Keratinocyte (primary cell): ENCODE results near the gene CHL1. TPM values are rescaled to one million over a fixed set of nuclear protein-coding genes. Genes with fewer than 3 reads are reported as not detected.

ENCODE experiments used
- DNase-seq: peaks from one replicate; pipeline ENCODE4 v3.0.0-alpha.2; 2011; ENCODE audit warnings: low read depth, missing footprints, low spot score
- FAIRE-seq: peaks from 2 replicates; lab custom pipeline; 2011; peaks lifted over from hg19 to GRCh38; lab: Jason Lieb, UNC
- H2AFZ ChIP-seq: 2 replicates; pipeline ENCODE4 v1.6.0; 2012; ENCODE audit warnings: low read length, control low read depth, inconsistent platforms; ENCODE audit not compliant: control insufficient read depth
- H3K27ac ChIP-seq: 2 replicates; pipeline ENCODE4 v1.5.1; 2011; ENCODE audit warnings: low read length; ENCODE audit not compliant: control insufficient read depth, insufficient read depth
- H3K27me3 ChIP-seq: 3 replicates; pipeline ENCODE4 v1.6.0; 2011; ENCODE audit warnings: low read length; ENCODE audit not compliant: control insufficient read depth, insufficient read depth; ENCODE audit errors: extremely low read depth
- H3K36me3 ChIP-seq, 2 experiments: 2 replicates in 1 of 2; 3 replicates in 1 of 2; pipeline ENCODE4 v1.5.1; 2011; ENCODE audit warnings: low read length in 2 of 2, mild to moderate bottlenecking in 1 of 2; ENCODE audit not compliant: control insufficient read depth in 2 of 2, insufficient read depth in 2 of 2; ENCODE audit errors: extremely low read depth in 1 of 2
- H3K4me1 ChIP-seq: 3 replicates; pipeline ENCODE4 v1.5.1; 2011; ENCODE audit warnings: low read length; ENCODE audit not compliant: control insufficient read depth, insufficient read depth; ENCODE audit errors: extremely low read depth
- H3K4me2 ChIP-seq: 3 replicates; pipeline ENCODE4 v1.6.0; 2011; ENCODE audit warnings: low read depth, low read length; ENCODE audit not compliant: control insufficient read depth, insufficient read depth; ENCODE audit errors: extremely low read depth
- H3K4me3 ChIP-seq, 3 experiments: fragments of 200-600 bp in 1 of 3; sonication (generic) in 1 of 3; 2 replicates in 2 of 3; 3 replicates in 1 of 3; pipeline ENCODE4 v1.5.1; 2011 to 2016; ENCODE audit warnings: low read length in 3 of 3, mild to moderate bottlenecking in 3 of 3, control low read depth in 2 of 3, inconsistent platforms in 1 of 3, low read depth in 1 of 3, mixed read lengths in 1 of 3, mixed run types in 1 of 3, moderate library complexity in 1 of 3; ENCODE audit not compliant: control insufficient read depth in 2 of 3, insufficient read depth in 2 of 3; ENCODE audit errors: extremely low read depth in 1 of 3
- H3K79me2 ChIP-seq: 2 replicates; pipeline ENCODE4 v1.6.0; 2012; ENCODE audit warnings: low read length; ENCODE audit not compliant: control insufficient read depth, insufficient read depth
- H3K9ac ChIP-seq: 3 replicates; pipeline ENCODE4 v1.6.0; 2011; ENCODE audit warnings: low read length; ENCODE audit not compliant: control insufficient read depth, insufficient read depth; ENCODE audit errors: extremely low read depth
- H3K9me1 ChIP-seq: 3 replicates; pipeline ENCODE4 v1.6.0; 2011; ENCODE audit warnings: low read length; ENCODE audit not compliant: control insufficient read depth, insufficient read depth; ENCODE audit errors: extremely low read depth
- H3K9me3 ChIP-seq: 2 replicates; pipeline ENCODE4 v1.5.1; 2012; ENCODE audit warnings: low read depth, low read length; ENCODE audit not compliant: control insufficient read depth
- H4K20me1 ChIP-seq: 3 replicates; pipeline ENCODE4 v1.6.0; 2011; ENCODE audit warnings: low read length; ENCODE audit not compliant: control insufficient read depth, insufficient read depth; ENCODE audit errors: extremely low read depth
- EZH2 ChIP-seq: IDR thresholded peaks from one replicate; pipeline ENCODE4 v1.6.1; 2012; ENCODE audit warnings: inconsistent platforms, mild to moderate bottlenecking, low read length, moderate library complexity
- dilution Hi-C: fragments of 300-500 bp; cut with MboI; formaldehyde crosslinking; loops from one replicate; pipeline ENCODE4 v1.7.0; 2020; ENCODE audit warnings: low sequenced_read_pairs; ENCODE audit not compliant: extremely low pct_ligation_motif_present
- polyA plus RNA-seq, 5 experiments: library from polyadenylated mRNA; depleted of rRNA in 3 of 5; stranded (reverse) in 3 of 5; stranded (forward) in 1 of 5; unstranded in 1 of 5; fragments of >200 nt; gene quantifications; 1 replicate in 1 of 5; 2 replicates in 3 of 5; 3 replicates in 1 of 5; pipeline versions ENCODE4 v1.2.1 to v1.2.3, GENCODE V29; 2011 to 2012; ENCODE audit warnings: missing spikeins in 2 of 5, low read depth in 1 of 5, low replicate concordance in 1 of 5
- TF ChIP-seq, protein P1 (sequence below), 3 experiments: IDR thresholded peaks in 1 of 3; conservative IDR thresholded peaks in 1 of 3; optimal IDR thresholded peaks in 1 of 3; 2 replicates in 2 of 3; 3 replicates in 1 of 3; pipeline versions ENCODE3 to v1.5.1; 2011; ENCODE audit warnings: low read length in 3 of 3, mild to moderate bottlenecking in 3 of 3, moderate library complexity in 2 of 3, control low read depth in 1 of 3, inconsistent platforms in 1 of 3; ENCODE audit not compliant: insufficient read depth in 2 of 3; ENCODE audit errors: extremely low read depth in 1 of 3

Gene CHL1
- polyA plus RNA-seq, 1 donor (not counting 4 experiments of a cell fraction or from before 2014, with no cell fraction given), result 0.04 TPM

DNA sequence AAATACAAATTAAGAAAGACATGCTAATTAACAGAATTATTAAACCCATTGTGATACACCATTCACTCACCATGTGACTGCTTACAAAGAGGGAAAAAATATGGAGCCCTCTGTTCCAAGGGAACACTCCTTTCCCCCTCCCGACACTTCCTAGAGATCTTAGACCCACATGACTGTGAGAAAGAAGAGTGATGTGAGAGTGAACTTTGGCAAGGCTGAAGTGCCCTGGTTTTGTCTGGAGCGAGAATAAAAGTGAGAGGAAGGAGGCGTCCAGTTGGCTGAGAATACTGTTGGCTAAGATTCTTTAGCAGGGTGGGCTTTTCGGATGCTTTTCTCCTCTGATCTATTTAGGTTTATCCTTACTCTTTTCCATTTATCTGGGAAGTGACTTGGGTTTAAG lies 14.1 kb downstream of the CHL1 start:
- no peaks in the 10 kb centered on the region for H4K20me1 ChIP-seq
- no peaks in the 10 kb centered on the region for H3K4me1 ChIP-seq
- no peak overlapping the region for H3K4me2 ChIP-seq
- no peak overlapping the region for H3K4me3 ChIP-seq
- no peak for FAIRE-seq
- H3K9me1 ChIP-seq, result no peaks in the 10 kb centered on the region
- no peak overlapping the region for H3K27ac ChIP-seq
- no peak overlapping the region for H3K9ac ChIP-seq
- TF ChIP-seq EZH2, result no peak
- TF ChIP-seq, protein P1, sequence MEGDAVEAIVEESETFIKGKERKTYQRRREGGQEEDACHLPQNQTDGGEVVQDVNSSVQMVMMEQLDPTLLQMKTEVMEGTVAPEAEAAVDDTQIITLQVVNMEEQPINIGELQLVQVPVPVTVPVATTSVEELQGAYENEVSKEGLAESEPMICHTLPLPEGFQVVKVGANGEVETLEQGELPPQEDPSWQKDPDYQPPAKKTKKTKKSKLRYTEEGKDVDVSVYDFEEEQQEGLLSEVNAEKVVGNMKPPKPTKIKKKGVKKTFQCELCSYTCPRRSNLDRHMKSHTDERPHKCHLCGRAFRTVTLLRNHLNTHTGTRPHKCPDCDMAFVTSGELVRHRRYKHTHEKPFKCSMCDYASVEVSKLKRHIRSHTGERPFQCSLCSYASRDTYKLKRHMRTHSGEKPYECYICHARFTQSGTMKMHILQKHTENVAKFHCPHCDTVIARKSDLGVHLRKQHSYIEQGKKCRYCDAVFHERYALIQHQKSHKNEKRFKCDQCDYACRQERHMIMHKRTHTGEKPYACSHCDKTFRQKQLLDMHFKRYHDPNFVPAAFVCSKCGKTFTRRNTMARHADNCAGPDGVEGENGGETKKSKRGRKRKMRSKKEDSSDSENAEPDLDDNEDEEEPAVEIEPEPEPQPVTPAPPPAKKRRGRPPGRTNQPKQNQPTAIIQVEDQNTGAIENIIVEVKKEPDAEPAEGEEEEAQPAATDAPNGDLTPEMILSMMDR (optimal IDR thresholded peaks at IDR 0.05 in 1 of 3, IDR thresholded peaks at IDR 0.05 in 1 of 3, conservative IDR thresholded peaks at IDR 0.05 in 1 of 3; ENCODE audit: extremely low read depth in 1 of 3, insufficient read depth in 2 of 3, low read length in 3 of 3), result no peak
- no peak overlapping the region for H2AFZ ChIP-seq
- no peaks in the 10 kb centered on the region for H3K9me3 ChIP-seq
- H3K79me2 ChIP-seq, result no peaks in the 10 kb centered on the region
- dilution Hi-C loops, result no loop called here
- no peak for DNase-seq
- H3K27me3 ChIP-seq, result no peaks in the 10 kb centered on the region
- H3K36me3 ChIP-seq, result no peaks in the 10 kb centered on the region

DNA sequence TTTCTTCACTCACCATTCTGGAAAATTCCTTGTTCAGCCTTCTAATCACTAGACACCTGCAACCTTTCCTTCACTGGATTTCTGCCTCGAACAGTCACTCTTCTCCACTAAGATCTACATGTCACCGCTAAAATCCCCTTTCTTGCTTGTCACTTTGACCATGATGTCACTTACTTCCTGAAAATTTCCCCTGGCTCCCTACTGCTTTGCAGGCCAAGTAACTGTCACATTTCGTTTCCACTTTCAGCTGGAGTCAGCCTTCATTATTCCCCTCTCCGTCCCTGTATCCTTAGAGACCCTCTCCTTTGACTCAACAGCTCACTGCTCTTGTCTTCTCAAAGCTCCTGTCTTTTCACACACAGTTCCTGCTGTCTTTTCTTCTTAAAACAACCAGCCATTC lies 15.9 kb downstream of the CHL1 start:
- H3K4me3 ChIP-seq, result no peak overlapping the region
- no peaks in the 10 kb centered on the region for H3K9me3 ChIP-seq
- FAIRE-seq (no peak), DNase-seq (no peak)
- H3K79me2 ChIP-seq, result no peaks in the 10 kb centered on the region
- no peaks in the 10 kb centered on the region for H3K4me1 ChIP-seq
- H2AFZ ChIP-seq, result no peak overlapping the region
- H3K36me3 ChIP-seq, result no peaks in the 10 kb centered on the region
- no peaks in the 10 kb centered on the region for H4K20me1 ChIP-seq
- dilution Hi-C loops, result no loop called here
- H3K9me1 ChIP-seq, result no peaks in the 10 kb centered on the region
- no peak overlapping the region for H3K4me2 ChIP-seq
- no peak overlapping the region for H3K9ac ChIP-seq
- no peaks in the 10 kb centered on the region for H3K27me3 ChIP-seq
- no peak overlapping the region for H3K27ac ChIP-seq
- TF ChIP-seq, protein P1 (optimal IDR thresholded peaks at IDR 0.05 in 1 of 3, IDR thresholded peaks at IDR 0.05 in 1 of 3, conservative IDR thresholded peaks at IDR 0.05 in 1 of 3; ENCODE audit: extremely low read depth in 1 of 3, insufficient read depth in 2 of 3, low read length in 3 of 3), result no peak
- TF ChIP-seq EZH2, result no peak
